A673 (cell line): ENCODE data around the gene REC114.

ENCODE experiments used
- EZH2 ChIP-seq: fragments of 200-600 bp; sonication (generic); IDR thresholded peaks from 2 replicates; pipeline ENCODE4 v1.6.1; 2017; ENCODE audit warnings: borderline replicate concordance, low read depth, mild to moderate bottlenecking, mixed read lengths, antibody characterized with exemption, low read length; ENCODE audit not compliant: poor library complexity, severe bottlenecking
- TF ChIP-seq, protein P1 (sequence below): fragments of 300-800, 200-600 bp; sonication (generic); conservative IDR thresholded peaks from 2 replicates; pipeline ENCODE4 v1.5.1; 2017; ENCODE audit warnings: low read depth, mild to moderate bottlenecking, antibody characterized with exemption, low read length, moderate library complexity, mixed read lengths

DNA sequence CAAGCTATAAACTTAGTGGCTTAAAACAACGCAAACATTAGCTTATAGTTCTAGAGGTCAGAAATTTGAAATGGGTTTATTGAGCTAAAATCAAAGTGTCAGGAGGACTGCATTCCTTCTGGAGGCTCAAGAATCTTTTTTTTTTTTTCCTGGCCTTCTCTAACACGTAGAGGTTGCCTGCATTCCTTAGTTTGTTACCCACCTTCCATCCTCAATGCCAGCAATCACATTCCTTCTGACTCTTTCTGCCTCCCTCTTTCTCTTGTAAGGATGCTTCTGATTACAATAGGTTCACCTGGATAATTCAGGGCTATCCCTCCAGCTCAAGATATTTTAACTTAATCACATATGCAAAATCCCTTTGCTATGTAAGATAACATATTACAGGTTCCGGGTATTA, 24.8 kb downstream of the REC114 start:
- TF ChIP-seq, protein P1, sequence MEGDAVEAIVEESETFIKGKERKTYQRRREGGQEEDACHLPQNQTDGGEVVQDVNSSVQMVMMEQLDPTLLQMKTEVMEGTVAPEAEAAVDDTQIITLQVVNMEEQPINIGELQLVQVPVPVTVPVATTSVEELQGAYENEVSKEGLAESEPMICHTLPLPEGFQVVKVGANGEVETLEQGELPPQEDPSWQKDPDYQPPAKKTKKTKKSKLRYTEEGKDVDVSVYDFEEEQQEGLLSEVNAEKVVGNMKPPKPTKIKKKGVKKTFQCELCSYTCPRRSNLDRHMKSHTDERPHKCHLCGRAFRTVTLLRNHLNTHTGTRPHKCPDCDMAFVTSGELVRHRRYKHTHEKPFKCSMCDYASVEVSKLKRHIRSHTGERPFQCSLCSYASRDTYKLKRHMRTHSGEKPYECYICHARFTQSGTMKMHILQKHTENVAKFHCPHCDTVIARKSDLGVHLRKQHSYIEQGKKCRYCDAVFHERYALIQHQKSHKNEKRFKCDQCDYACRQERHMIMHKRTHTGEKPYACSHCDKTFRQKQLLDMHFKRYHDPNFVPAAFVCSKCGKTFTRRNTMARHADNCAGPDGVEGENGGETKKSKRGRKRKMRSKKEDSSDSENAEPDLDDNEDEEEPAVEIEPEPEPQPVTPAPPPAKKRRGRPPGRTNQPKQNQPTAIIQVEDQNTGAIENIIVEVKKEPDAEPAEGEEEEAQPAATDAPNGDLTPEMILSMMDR, result no peak
- TF ChIP-seq EZH2, result no peak
